AG10803 (cell line): ENCODE results near the gene YAP1.
A peak's percentile ranks its signal among the peaks of the same experiment; 100 is the strongest.

Experiments
- DNase-seq: peaks from one replicate; pipeline ENCODE4 v3.0.0; 2010; ENCODE audit warnings: low read depth
- H3K4me3 ChIP-seq: 2 replicates; pipeline ENCODE4 v1.5.1; 2011; ENCODE audit warnings: mild to moderate bottlenecking, low read length, control low read depth
- TF ChIP-seq, protein P1 (sequence below): conservative IDR thresholded peaks from 2 replicates; pipeline ENCODE4 v1.5.1; 2011; ENCODE audit warnings: mild to moderate bottlenecking, low read length, control low read depth, inconsistent platforms

Gene YAP1

DNA sequence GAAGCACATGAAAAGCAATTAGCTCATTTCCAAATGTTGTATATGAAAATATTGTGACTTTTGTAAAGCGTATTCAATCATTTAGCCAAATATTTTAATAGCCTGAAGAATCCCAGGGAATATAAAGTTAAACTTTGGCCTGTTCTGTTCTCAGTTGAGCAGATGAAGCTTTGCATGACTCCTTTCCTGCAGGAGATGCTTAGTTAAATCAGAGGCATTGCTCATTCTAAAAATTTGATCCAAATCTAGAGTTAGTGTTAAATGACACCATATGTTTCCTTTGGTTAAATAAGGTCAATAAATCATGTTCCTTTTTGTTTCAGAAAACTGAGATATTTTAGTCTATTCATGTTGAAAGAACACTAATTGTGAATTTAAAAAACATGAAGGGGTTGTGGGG, 155.9 kb downstream of the YAP1 start:
- TF ChIP-seq, protein P1, sequence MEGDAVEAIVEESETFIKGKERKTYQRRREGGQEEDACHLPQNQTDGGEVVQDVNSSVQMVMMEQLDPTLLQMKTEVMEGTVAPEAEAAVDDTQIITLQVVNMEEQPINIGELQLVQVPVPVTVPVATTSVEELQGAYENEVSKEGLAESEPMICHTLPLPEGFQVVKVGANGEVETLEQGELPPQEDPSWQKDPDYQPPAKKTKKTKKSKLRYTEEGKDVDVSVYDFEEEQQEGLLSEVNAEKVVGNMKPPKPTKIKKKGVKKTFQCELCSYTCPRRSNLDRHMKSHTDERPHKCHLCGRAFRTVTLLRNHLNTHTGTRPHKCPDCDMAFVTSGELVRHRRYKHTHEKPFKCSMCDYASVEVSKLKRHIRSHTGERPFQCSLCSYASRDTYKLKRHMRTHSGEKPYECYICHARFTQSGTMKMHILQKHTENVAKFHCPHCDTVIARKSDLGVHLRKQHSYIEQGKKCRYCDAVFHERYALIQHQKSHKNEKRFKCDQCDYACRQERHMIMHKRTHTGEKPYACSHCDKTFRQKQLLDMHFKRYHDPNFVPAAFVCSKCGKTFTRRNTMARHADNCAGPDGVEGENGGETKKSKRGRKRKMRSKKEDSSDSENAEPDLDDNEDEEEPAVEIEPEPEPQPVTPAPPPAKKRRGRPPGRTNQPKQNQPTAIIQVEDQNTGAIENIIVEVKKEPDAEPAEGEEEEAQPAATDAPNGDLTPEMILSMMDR: no peak
- peak; percentile 63 for DNase-seq
- no peak overlapping the region for H3K4me3 ChIP-seq

DNA sequence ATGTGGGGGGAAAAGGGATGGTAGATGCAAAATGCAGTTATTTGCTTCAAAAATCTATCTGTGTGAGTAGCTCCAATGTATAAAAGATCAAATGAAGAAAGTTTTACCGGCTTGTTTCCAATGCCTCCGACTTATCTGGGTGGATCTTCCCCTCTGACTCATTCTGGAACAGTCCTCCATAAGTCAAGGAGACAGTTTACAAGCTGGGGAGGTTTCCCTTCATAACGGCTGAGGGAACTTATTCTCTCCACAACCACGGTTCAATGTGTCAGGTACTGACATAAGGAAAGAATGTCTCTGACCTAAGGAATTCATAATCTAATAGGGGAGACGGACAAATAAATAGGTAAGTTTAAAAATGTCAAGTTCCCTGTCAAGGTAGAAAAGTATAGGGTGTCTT, 157.4 kb downstream of the YAP1 start:
- H3K4me3 ChIP-seq: peak overlapping the region; percentile 72
- TF ChIP-seq, protein P1: no peak
- DNase-seq: peak; percentile 61

GRCh38 chr11:102268083-102268984, 158.1 kb downstream of the YAP1 start:
- H3K4me3 ChIP-seq: peak overlapping the region; percentile 72
- peak; percentile 67 for DNase-seq
- TF ChIP-seq, protein P1: peak; percentile 33

DNA sequence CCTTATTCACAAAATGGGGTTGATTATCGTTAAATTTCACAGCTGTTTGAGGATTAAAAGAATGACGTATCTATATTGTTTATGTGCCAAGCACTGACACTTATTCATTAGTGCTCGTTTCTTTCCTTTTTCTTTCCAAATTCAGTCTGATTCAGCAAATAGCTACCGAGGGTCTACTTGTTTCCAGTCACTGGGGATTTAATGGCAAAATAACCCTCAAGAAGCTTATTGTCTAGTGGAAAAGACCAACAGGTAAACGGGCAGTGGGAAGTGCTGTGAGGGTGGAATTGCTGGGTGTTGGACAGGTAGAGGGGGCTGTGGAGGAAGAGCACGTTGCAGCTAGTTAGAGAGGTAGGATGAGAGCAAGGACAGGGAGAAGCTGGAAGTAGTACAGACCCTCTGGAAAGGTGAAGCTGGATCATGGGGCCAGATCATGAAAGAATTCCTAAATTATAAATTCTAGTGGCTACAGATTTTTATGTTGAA, 158.8 kb downstream of the YAP1 start:
- peak overlapping the region; percentile 72 for H3K4me3 ChIP-seq
- TF ChIP-seq, protein P1: no peak
- no peak for DNase-seq

- TF ChIP-seq, protein P1: no peak
- DNase-seq: peak; percentile 31
- no peak overlapping the region for H3K4me3 ChIP-seq
Observed at GRCh38 chr11:102269927-102270326, 159.7 kb downstream of the YAP1 start.

DNA sequence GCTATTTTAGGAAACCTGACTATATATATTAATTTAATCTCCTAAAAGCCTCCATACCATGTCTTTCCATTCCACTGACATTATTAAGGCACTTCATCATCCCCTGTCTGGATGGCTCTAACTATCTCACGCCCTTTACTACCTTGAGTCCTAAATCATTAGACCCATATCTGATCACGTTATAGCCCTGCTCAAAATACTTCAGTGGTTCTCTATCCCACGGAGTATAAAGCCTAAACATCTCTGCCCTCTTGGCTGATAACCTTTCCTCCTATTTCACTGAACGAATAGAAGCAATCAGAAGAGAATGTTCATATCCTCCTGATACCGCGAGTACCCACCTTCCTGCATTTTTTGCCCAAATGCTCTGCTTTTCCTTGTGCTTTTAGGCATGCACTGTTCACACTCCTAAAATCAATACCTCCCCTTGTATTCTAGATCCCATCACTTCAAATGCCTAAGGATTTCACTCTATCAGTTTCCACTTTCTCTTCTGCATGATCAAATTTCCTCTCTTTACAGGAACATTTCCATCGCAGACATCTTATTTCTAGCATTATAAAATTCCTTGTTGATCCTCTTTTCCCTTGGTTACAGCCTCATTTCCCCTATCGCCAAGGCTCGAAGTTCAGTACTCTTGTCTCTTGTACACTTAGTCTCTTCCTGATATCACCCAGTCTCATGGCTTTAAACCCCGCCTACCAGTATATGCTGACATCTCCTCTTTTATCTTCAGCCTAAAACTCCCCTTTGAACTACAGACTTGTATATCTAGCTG, 162.0 kb downstream of the YAP1 start:
- H3K4me3 ChIP-seq: no peak overlapping the region
- no peak for DNase-seq
- TF ChIP-seq, protein P1: no peak

- no peak for DNase-seq
- H3K4me3 ChIP-seq: no peak overlapping the region
- TF ChIP-seq, protein P1: no peak
Observed at GRCh38 chr11:102274628-102275027, 164.4 kb downstream of the YAP1 start.
